Vagina (tissue), 2 donors: Measurements from ENCODE around the gene CCDC110. TPM values are rescaled to one million over a fixed set of nuclear protein-coding genes. Genes with fewer than 3 reads are reported as not detected.

Experiments
- DNase-seq, 2 donors: peaks; one replicate each; pipeline ENCODE4 v3.0.0-alpha.2; 2017; ENCODE audit errors: extremely low spot score in 2 of 2
- H3K27ac ChIP-seq: fragments of 200-600 bp; sonication (generic); one replicate; pipeline ENCODE4 v1.5.1; 2019
- H3K27me3 ChIP-seq: fragments of 200-600 bp; sonication (generic); one replicate; pipeline ENCODE4 v1.5.1; 2019
- H3K36me3 ChIP-seq, 2 donors: fragments of 200-600 bp; sonication (generic); one replicate each; pipeline ENCODE4 v1.5.1; 2017 to 2019
- H3K4me1 ChIP-seq: fragments of 200-600 bp; sonication (generic); one replicate; pipeline ENCODE4 v1.5.1; 2019
- H3K4me3 ChIP-seq, 2 donors: fragments of 200-600 bp; sonication (generic); 1 replicate in 1 of 2; 2 replicates in 1 of 2; pipeline ENCODE4 v1.5.1; 2016 to 2019
- H3K9me3 ChIP-seq: fragments of 200-600 bp; sonication (generic); one replicate; pipeline ENCODE4 v1.5.1; 2019
- CTCF ChIP-seq, 3 experiments: fragments of 450-650 bp in 2 of 3; fragments of 200-600 bp in 1 of 3; sonication (generic) in 1 of 3; IDR thresholded peaks; one replicate each; pipeline ENCODE4 v1.5.1; 2017 to 2019; ENCODE audit warnings: antibody characterized with exemption in 3 of 3, mild to moderate bottlenecking in 2 of 3, moderate library complexity in 2 of 3
- POLR2A ChIP-seq, 2 donors: fragments of 450-650 bp; IDR thresholded peaks; one replicate each; pipeline ENCODE4 v1.6.1; 2017; ENCODE audit warnings: antibody characterized with exemption in 2 of 2, mild to moderate bottlenecking in 2 of 2, moderate library complexity in 2 of 2
- POLR2AphosphoS5 ChIP-seq, 2 donors: sonication (generic); formaldehyde crosslinking; IDR thresholded peaks; one replicate each; pipeline ENCODE4 v1.9.0; 2017; ENCODE audit warnings: antibody characterized with exemption in 2 of 2, mild to moderate bottlenecking in 2 of 2, low read depth in 1 of 2; ENCODE audit not compliant: insufficient read depth in 1 of 2
- intact Hi-C: fragments of 100-400 bp; cut with DNase I; formaldehyde crosslinking; loops from one replicate; pipeline ENCODE4 v1.15.1; 2023
- total RNA-seq: library from RNA; depleted of rRNA; stranded (reverse); fragments of >200 nt; gene quantifications from one replicate; pipeline ENCODE4 v1.2.3, GENCODE V29; 2016

Gene CCDC110
- total RNA-seq, 1 donor from 2014 or later, result 1.2 TPM

DNA sequence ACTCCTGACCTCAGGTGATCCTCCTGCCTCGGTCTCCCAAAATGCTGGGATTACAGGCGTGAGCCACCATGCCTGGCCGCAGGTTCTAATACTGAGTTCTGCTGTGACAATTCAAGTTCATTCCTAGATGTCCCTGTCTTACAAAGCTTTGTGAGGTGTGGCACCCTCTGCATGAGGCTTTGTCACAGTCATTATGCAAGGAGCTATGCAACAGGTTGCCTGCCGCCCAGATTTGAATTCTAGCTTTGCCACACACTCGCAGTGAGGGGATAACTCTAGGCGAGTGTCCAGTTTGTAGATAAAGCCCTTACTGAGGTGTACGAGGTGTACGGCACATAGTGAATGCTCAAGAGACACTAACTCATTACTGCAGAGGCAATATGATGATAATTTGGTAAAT is 3.5 kb downstream of the CCDC110 start:
- H3K36me3 ChIP-seq, result no peaks in the 10 kb centered on the region
- no peak overlapping the region for H3K27ac ChIP-seq
- H3K27me3 ChIP-seq, result no peaks in the 10 kb centered on the region
- no peak for DNase-seq
- no peaks in the 10 kb centered on the region for H3K9me3 ChIP-seq
- H3K4me1 ChIP-seq, result peaks cover 10% of the 10 kb centered on the region
- TF ChIP-seq POLR2A (IDR thresholded peaks at IDR 0.05) (no peak), CTCF (IDR thresholded peaks at IDR 0.05) (no peak), POLR2AphosphoS5 (IDR thresholded peaks at IDR 0.05; ENCODE audit: insufficient read depth in 1 of 2, low read depth in 1 of 2) (no peak)
- H3K4me3 ChIP-seq, result no peak overlapping the region
- intact Hi-C loops, result no loop called here

GRCh38 chr4:185467101-185467500 is 4.4 kb downstream of the CCDC110 start:
- no peaks in the 10 kb centered on the region for H3K27me3 ChIP-seq
- no peaks in the 10 kb centered on the region for H3K9me3 ChIP-seq
- peaks cover 10% of the 10 kb centered on the region for H3K4me1 ChIP-seq
- no peak overlapping the region for H3K27ac ChIP-seq
- intact Hi-C loops, result no loop called here
- TF ChIP-seq POLR2A (IDR thresholded peaks at IDR 0.05), result no peak
- TF ChIP-seq CTCF (IDR thresholded peaks at IDR 0.05), result no peak
- no peak for DNase-seq
- H3K4me3 ChIP-seq, result no peak overlapping the region
- H3K36me3 ChIP-seq, result no peaks in the 10 kb centered on the region

- Histone ChIP-seq H3K27ac (no peak overlapping the region), H3K9me3 (no peaks in the 10 kb centered on the region), H3K27me3 (no peaks in the 10 kb centered on the region), H3K36me3 (no peaks in the 10 kb centered on the region), H3K4me1 (peaks cover 9% of the 10 kb centered on the region), H3K4me3 (no peak overlapping the region)
- TF ChIP-seq POLR2A (IDR thresholded peaks at IDR 0.05) (no peak), POLR2AphosphoS5 (IDR thresholded peaks at IDR 0.05; ENCODE audit: insufficient read depth in 1 of 2, low read depth in 1 of 2) (no peak), CTCF (IDR thresholded peaks at IDR 0.05) (no peak)
- intact Hi-C loops, result no loop called here
- DNase-seq, result no peak
Measured at GRCh38 chr4:185465707-185466106, 5.8 kb downstream of the CCDC110 start.

- Histone ChIP-seq H3K4me1 (peaks cover 1% of the 10 kb centered on the region), H3K9me3 (no peaks in the 10 kb centered on the region), H3K27me3 (no peaks in the 10 kb centered on the region), H3K36me3 (no peaks in the 10 kb centered on the region), H3K27ac (no peak overlapping the region), H3K4me3 (no peak overlapping the region)
- intact Hi-C loops, result loop anchor here (5.0 kb wide), 1 partner anchor 442 kb away; no protein-coding TSS in a partner anchor
- DNase-seq, result no peak
- TF ChIP-seq POLR2A (IDR thresholded peaks at IDR 0.05) (no peak), POLR2AphosphoS5 (IDR thresholded peaks at IDR 0.05; ENCODE audit: insufficient read depth in 1 of 2, low read depth in 1 of 2) (no peak), CTCF (IDR thresholded peaks at IDR 0.05) (no peak)
Measured at GRCh38 chr4:185464887-185465286, 6.6 kb downstream of the CCDC110 start.

- Histone ChIP-seq H3K27me3 (no peaks in the 10 kb centered on the region), H3K4me3 (no peak overlapping the region), H3K9me3 (no peaks in the 10 kb centered on the region), H3K4me1 (no peaks in the 10 kb centered on the region), H3K36me3 (no peaks in the 10 kb centered on the region), H3K27ac (no peak overlapping the region)
- TF ChIP-seq CTCF (IDR thresholded peaks at IDR 0.05) (no peak), POLR2A (IDR thresholded peaks at IDR 0.05) (no peak), POLR2AphosphoS5 (IDR thresholded peaks at IDR 0.05; ENCODE audit: insufficient read depth in 1 of 2, low read depth in 1 of 2) (no peak)
- intact Hi-C loops, result loop anchor here (5.0 kb wide), 1 partner anchor 443 kb away; no protein-coding TSS in a partner anchor
- no peak for DNase-seq
Measured at GRCh38 chr4:185464183-185464582, 7.3 kb downstream of the CCDC110 start.
